Thyroid gland (tissue), 4 donors: ENCODE results near the gene TRIM13.

Experiments used
- POLR2A ChIP-seq, 2 donors: fragments of 450-650 bp; IDR thresholded peaks; one replicate each; pipeline ENCODE4 v1.6.1; 2017; ENCODE audit warnings: antibody characterized with exemption in 2 of 2, mild to moderate bottlenecking in 2 of 2, moderate library complexity in 1 of 2
- TF ChIP-seq, protein P1 (sequence below), 6 experiments: fragments of 200-600 bp in 3 of 6; fragments of 450-650 bp in 3 of 6; sonication (generic) in 3 of 6; IDR thresholded peaks; one replicate each; pipeline ENCODE4 v1.5.1; 2016 to 2019; ENCODE audit warnings: antibody characterized with exemption in 6 of 6, mild to moderate bottlenecking in 2 of 6, inconsistent platforms in 1 of 6, moderate library complexity in 1 of 6

DNA sequence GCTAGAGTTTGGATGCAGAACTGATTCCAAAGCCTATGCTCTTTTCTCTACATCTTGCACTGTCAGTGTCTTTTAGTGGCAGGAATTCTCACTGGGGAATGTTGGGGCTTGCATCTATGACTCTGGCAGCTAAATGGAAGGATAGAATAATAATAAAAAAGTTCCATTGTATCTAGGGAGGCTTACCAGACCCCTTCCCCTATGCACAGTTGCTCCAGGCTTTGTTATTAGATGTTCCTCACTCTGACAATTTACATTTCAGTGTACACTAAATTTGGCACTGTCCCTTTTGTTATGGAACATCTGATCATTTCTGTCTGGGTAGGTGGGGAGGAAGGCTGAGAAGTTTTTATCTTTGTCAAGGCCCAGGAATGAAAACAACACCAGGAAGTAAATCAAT is 3.7 kb upstream of the TRIM13 start:
- TF ChIP-seq, protein P1, sequence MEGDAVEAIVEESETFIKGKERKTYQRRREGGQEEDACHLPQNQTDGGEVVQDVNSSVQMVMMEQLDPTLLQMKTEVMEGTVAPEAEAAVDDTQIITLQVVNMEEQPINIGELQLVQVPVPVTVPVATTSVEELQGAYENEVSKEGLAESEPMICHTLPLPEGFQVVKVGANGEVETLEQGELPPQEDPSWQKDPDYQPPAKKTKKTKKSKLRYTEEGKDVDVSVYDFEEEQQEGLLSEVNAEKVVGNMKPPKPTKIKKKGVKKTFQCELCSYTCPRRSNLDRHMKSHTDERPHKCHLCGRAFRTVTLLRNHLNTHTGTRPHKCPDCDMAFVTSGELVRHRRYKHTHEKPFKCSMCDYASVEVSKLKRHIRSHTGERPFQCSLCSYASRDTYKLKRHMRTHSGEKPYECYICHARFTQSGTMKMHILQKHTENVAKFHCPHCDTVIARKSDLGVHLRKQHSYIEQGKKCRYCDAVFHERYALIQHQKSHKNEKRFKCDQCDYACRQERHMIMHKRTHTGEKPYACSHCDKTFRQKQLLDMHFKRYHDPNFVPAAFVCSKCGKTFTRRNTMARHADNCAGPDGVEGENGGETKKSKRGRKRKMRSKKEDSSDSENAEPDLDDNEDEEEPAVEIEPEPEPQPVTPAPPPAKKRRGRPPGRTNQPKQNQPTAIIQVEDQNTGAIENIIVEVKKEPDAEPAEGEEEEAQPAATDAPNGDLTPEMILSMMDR (IDR thresholded peaks at IDR 0.05) = no peak
- no peak for TF ChIP-seq POLR2A (IDR thresholded peaks at IDR 0.05)
